Mucosa of descending colon (tissue), 3 donors: ENCODE data around the gene ROBO1. TPM values are rescaled to one million over a fixed set of nuclear protein-coding genes. Genes with fewer than 3 reads are reported as not detected.

ENCODE experiments used
- ATAC-seq: fragments of 200-7000 bp; cut with Tn5 transposase; one replicate; pipeline ENCODE4 v1.9.1; 2020; ENCODE audit warnings: mild to moderate bottlenecking, moderate library complexity
- DNase-seq, 3 donors: peaks; one replicate each; pipeline ENCODE4 v3.0.0-alpha.2; 2020
- H3K36me3 ChIP-seq: fragments of 200-600 bp; one replicate; pipeline ENCODE4 v1.8.0; 2021; ENCODE audit warnings: low read depth, mild to moderate bottlenecking
- H3K4me1 ChIP-seq: fragments of 200-600 bp; one replicate; pipeline ENCODE4 v1.8.0; 2021; ENCODE audit warnings: low read depth, mild to moderate bottlenecking
- H3K4me3 ChIP-seq: fragments of 200-600 bp; one replicate; pipeline ENCODE4 v1.8.0; 2021; ENCODE audit warnings: mild to moderate bottlenecking
- H3K9me3 ChIP-seq: fragments of 200-600 bp; one replicate; pipeline ENCODE4 v1.8.0; 2021; ENCODE audit warnings: mild to moderate bottlenecking
- CTCF ChIP-seq: fragments of 200-600 bp; IDR thresholded peaks from one replicate; pipeline ENCODE4 v1.8.0; 2022; ENCODE audit warnings: antibody characterized with exemption, mild to moderate bottlenecking
- intact Hi-C, 2 donors: fragments of 100-400 bp; cut with DNase I in 1 of 2; cut with micrococcal nuclease in 1 of 2; formaldehyde crosslinking; loops; one replicate each; pipeline versions ENCODE4 v1.11.0 to v1.11.1; 2022; cut with DNase I, micrococcal nuclease
- total RNA-seq, 3 donors: library from RNA; stranded (reverse); fragmentation: NEBNext Ultra II Directional in 2 of 3; extraction: Animal tissue kit (Norgen Biotek cat#: 25700) in 2 of 3; gene quantifications; one replicate each; pipeline versions ENCODE4 v1.2.1 to v1.2.4, GENCODE V29; 2021 to 2023
- donor health status: DM: no; HTN: no; CAD: no; lungs with moderate emphysema.
- donor health status: DM: no; HTN: no; CAD: no.
- donor health status: DM: no; HTN: yes; CAD: no.

The ROBO1 gene
- total RNA-seq, 3 donors from 2014 or later, result 4.3 to 22.7 (median 10.1) TPM

GRCh38 chr3:79016587-79017376 is 751.0 kb downstream of the ROBO1 start:
- TF ChIP-seq CTCF, result no peak
- Histone ChIP-seq H3K36me3 (no peaks in the 10 kb centered on the region), H3K4me1 (no peaks in the 10 kb centered on the region), H3K9me3 (no peaks in the 10 kb centered on the region), H3K4me3 (no peak overlapping the region)
- intact Hi-C loops, result no loop called here
- ATAC-seq, result no peak
- DNase-seq, result no peak

- Histone ChIP-seq H3K4me1 (no peaks in the 10 kb centered on the region), H3K36me3 (no peaks in the 10 kb centered on the region), H3K9me3 (no peaks in the 10 kb centered on the region), H3K4me3 (no peak overlapping the region)
- no peak for TF ChIP-seq CTCF
- no peak for DNase-seq
- intact Hi-C loops, result no loop called here
- ATAC-seq, result no peak
Measured at GRCh38 chr3:79015854-79016253, 751.9 kb downstream of the ROBO1 start.

GRCh38 chr3:79012946-79013362 is 754.8 kb downstream of the ROBO1 start:
- Histone ChIP-seq H3K36me3 (no peaks in the 10 kb centered on the region), H3K9me3 (no peaks in the 10 kb centered on the region), H3K4me3 (no peak overlapping the region), H3K4me1 (no peaks in the 10 kb centered on the region)
- DNase-seq (no peak), ATAC-seq (no peak)
- intact Hi-C loops, result no loop called here
- TF ChIP-seq CTCF, result no peak

- ATAC-seq (no peak), DNase-seq (no peak)
- Histone ChIP-seq H3K4me1 (no peaks in the 10 kb centered on the region), H3K4me3 (no peak overlapping the region), H3K36me3 (no peaks in the 10 kb centered on the region), H3K9me3 (no peaks in the 10 kb centered on the region)
- no peak for TF ChIP-seq CTCF
- intact Hi-C loops, result no loop called here
Measured at GRCh38 chr3:79012530-79012913, 755.3 kb downstream of the ROBO1 start.

GRCh38 chr3:79011821-79012529 is 755.8 kb downstream of the ROBO1 start:
- no peak for TF ChIP-seq CTCF
- no peak for ATAC-seq

More at GRCh38 chr3:79011821-79012529, 755.8 kb downstream of the ROBO1 start:
- intact Hi-C loops, result no loop called here
- H3K4me1 ChIP-seq, result no peaks in the 10 kb centered on the region
- H3K4me3 ChIP-seq, result no peak overlapping the region
- H3K9me3 ChIP-seq, result no peaks in the 10 kb centered on the region
- H3K36me3 ChIP-seq, result no peaks in the 10 kb centered on the region
- DNase-seq, result no peak
